ENCODE measurements around the gene PIGM.

DNA sequence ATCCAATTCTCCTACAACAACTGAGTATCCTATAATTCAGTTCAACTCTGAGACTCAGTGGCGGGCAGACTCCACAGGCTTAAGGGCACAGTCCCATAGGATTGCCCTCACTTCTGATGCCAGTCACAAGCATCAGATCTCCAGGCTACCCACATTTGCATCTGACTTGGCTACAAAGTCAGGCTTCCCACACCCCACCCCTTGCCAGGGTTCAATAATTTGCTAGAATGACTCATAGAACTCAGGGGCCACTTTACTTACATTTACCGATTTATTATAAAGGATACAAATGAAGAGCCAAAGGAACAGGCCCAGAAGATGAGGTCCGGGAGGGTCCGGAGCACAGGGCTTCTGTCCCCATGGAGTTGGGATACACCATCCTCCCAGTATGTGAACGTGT lies 41.8 kb downstream of the PIGM start:
- TF ChIP-seq POLR2AphosphoS5 (IDR thresholded peaks at IDR 0.05; ENCODE audit: borderline replicate concordance, low read depth, low read length) (no peak), EZH2 (IDR thresholded peaks at IDR 0.05) (no peak), FOXP2 (optimal IDR thresholded peaks at IDR 0.05; ENCODE audit: control extremely low read depth, extremely low read length, insufficient read depth) (no peak)
